AG04450 (cell line): Measurements from ENCODE around the gene G0S2. TPM values are rescaled to one million over a fixed set of nuclear protein-coding genes. Genes with fewer than 3 reads are reported as not detected.

Source experiments
- CTCF ChIA-PET: fragments of 300-600, 350-600 bp; formaldehyde crosslinking; extraction: SDS; loops from one replicate; lab custom pipeline; 2022; ENCODE audit warnings: antibody characterized with exemption, inconsistent platforms; lab: Charles Lee
- POLR2A ChIA-PET: fragments of 350-600 bp; formaldehyde crosslinking; extraction: SDS; loops from one replicate; lab custom pipeline; 2021; ENCODE audit warnings: antibody characterized with exemption, inconsistent platforms; lab: Yijun Ruan, JAX
- DNase-seq: peaks from one replicate; pipeline ENCODE4 v3.0.0-alpha.2; 2011; ENCODE audit warnings: low read depth, low spot score
- H3K27ac ChIP-seq: one replicate; pipeline ENCODE4 v1.5.1; 2012; ENCODE audit warnings: low read depth, low read length, control low read depth
- H3K27me3 ChIP-seq: one replicate; pipeline ENCODE4 v1.6.0; 2012; ENCODE audit warnings: low read length; ENCODE audit not compliant: control insufficient read depth, insufficient read depth
- H3K4me3 ChIP-seq: 2 replicates; pipeline ENCODE4 v1.5.1; 2011; ENCODE audit warnings: mild to moderate bottlenecking, low read depth, low read length, control low read depth
- H3K9me3 ChIP-seq: 2 replicates; pipeline ENCODE4 v1.5.1; 2012; ENCODE audit warnings: low read length; ENCODE audit not compliant: control insufficient read depth, insufficient read depth
- CTCF ChIP-seq: IDR thresholded peaks from 2 replicates; pipeline ENCODE4 v1.5.1; 2011; ENCODE audit warnings: low read depth, low read length, control low read depth, inconsistent platforms
- polyA plus RNA-seq: library from polyadenylated mRNA; depleted of rRNA; stranded (reverse); fragments of >200 nt; gene quantifications from 2 replicates; pipeline ENCODE4 v1.2.3, GENCODE V29; 2011

G0S2 gene
- polyA plus RNA-seq, 1 experiment: 3.5 TPM

DNA sequence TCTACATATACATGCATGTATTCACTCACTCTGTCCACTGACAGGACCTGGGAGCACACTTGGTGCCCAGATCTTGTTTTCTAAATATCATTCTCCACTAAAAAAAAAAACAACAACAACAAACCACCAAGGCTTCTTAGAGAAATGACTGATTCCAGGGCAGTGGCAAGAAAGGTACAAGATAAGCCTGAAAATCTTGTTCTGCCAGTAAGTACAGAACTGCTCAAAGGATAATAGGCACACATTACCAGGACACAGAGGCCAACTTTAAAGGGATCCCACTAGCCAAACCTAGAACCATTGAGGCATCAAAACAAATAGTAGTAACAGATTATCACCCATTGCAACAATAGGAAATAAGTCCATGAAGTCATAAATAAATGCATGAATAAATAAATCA is 40.1 kb downstream of the G0S2 start:
- no peak for DNase-seq
- H3K27ac ChIP-seq: no peak overlapping the region
- CTCF ChIA-PET: no interaction called here
- TF ChIP-seq CTCF: no peak
- POLR2A ChIA-PET: no interaction called here
- no peaks in the 10 kb centered on the region for H3K9me3 ChIP-seq
- H3K4me3 ChIP-seq: no peak overlapping the region
- no peaks in the 10 kb centered on the region for H3K27me3 ChIP-seq

DNA sequence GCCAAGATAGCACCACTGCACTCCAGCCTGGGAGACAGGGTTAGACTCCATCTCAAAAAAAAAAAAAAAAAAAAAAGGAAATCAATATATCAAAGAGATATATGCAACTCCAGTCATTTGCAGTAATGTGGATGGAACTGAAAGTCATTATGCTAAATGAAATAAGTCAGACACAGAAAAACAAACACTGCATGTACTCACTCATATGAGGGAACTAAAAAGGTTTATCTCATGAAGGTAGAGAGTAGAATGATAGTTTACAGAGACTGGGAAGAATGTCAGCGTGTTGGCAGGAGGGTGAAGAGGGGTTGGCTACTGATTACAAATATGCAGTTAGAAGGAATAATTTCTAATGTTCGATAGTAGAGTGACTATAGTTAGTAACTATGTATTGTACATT is 42.6 kb downstream of the G0S2 start:
- no peak for TF ChIP-seq CTCF
- POLR2A ChIA-PET: no interaction called here
- no peaks in the 10 kb centered on the region for H3K27me3 ChIP-seq
- CTCF ChIA-PET: no interaction called here
- no peak overlapping the region for H3K27ac ChIP-seq
- no peak overlapping the region for H3K4me3 ChIP-seq
- DNase-seq: no peak
- no peaks in the 10 kb centered on the region for H3K9me3 ChIP-seq

DNA sequence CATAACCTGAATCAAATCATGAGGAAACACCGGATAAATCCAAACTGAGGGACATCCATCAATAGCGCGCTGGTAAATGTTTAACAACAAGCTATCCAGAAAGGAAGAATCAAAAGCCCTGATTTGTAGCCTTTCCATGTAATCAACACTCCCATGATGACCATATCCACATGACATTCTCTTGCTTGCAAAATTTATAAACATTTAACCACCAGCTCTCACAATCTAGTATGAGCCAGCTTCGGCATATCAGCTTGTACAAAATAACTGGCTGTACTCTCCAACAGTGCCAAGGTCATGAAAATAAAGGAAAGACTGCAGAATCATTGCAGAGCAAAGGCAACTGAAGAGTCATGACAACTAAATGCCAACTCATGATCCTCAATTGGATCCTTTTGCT is 45.1 kb downstream of the G0S2 start:
- peak; percentile 23 for DNase-seq
- H3K4me3 ChIP-seq: no peak overlapping the region
- no peak for TF ChIP-seq CTCF
- H3K9me3 ChIP-seq: no peaks in the 10 kb centered on the region
- no peak overlapping the region for H3K27ac ChIP-seq
- ChIA-PET POLR2A (interaction anchor here (0.9 kb wide), 1 partner anchor 23 kb away, joined by 3 read pairs; no protein-coding TSS in a partner anchor), CTCF (no interaction called here)
- H3K27me3 ChIP-seq: no peaks in the 10 kb centered on the region

DNA sequence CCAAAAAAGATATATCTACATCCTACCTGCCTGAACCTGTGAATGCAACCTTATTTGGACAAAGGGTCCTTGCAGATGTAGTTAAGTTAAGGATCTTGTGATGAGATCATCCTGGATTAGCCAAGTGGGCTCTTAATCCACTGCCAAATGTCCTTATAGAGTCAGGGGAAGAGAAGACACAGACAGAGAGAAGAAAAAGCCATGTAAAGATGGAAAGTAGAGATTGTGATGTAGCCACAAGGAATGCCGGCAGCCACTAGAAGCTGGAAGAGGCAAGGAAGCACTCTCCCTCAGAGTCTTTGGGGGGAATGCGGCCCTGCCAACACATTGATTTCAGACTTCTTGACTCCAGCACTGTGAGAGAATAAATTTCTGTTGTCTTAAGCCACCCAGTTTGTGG is 45.6 kb downstream of the G0S2 start:
- no peak for TF ChIP-seq CTCF
- Histone ChIP-seq H3K9me3 (no peaks in the 10 kb centered on the region), H3K27ac (peak overlapping the region; percentile 3), H3K27me3 (no peaks in the 10 kb centered on the region), H3K4me3 (no peak overlapping the region)
- ChIA-PET CTCF (interaction anchor here (0.7 kb wide), 1 partner anchor 102 kb away, joined by 9 read pairs; no protein-coding TSS in a partner anchor), POLR2A (interaction anchor here (0.9 kb wide), 1 partner anchor 22 kb away, joined by 3 read pairs; no protein-coding TSS in a partner anchor)
- no peak for DNase-seq

- DNase-seq: no peak
- no peak overlapping the region for H3K4me3 ChIP-seq
- CTCF ChIA-PET: interaction anchor here (0.7 kb wide), 1 partner anchor 102 kb away, joined by 9 read pairs; no protein-coding TSS in a partner anchor
- H3K9me3 ChIP-seq: no peaks in the 10 kb centered on the region
- POLR2A ChIA-PET: no interaction called here
- no peaks in the 10 kb centered on the region for H3K27me3 ChIP-seq
- no peak overlapping the region for H3K27ac ChIP-seq
- no peak for TF ChIP-seq CTCF
These were observed 46.1 kb downstream of the G0S2 start for GRCh38 chr1:209721323-209721722.
